NCI-H1436 treated with DMSO at 0.1 percent for 48 hours (cell line): Measurements from ENCODE around the gene FILIP1.
"Not testable (repeated sequence)": the region's sequence is repeated elsewhere in the genome, so short reads cannot be mapped to it uniquely, and the experiment has no call there.

ENCODE experiments used
- DNase-seq: peaks from one replicate; lab custom pipeline; 2025; lab: John Stamatoyannopoulos, UW

FILIP1 gene

DNA sequence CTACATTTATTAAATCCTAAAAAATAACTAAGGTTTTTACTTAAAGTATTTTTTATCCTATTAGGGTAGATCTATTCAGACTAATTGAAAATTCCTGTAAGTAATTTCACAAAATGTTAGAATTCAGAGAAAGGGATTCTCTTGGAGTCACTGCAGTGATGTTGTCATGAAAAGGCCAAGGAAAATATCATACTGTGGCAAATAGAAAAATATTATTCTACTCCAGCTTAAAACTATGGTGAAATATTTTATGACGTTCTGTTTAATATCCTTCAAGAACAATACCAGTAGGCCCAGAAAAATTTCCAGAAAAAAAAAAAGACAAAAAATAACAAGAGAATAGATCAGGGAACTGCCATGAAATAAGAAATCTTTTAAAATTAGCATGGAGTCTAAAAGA, 73.6 kb downstream of the FILIP1 start:
- no peak for DNase-seq

DNA sequence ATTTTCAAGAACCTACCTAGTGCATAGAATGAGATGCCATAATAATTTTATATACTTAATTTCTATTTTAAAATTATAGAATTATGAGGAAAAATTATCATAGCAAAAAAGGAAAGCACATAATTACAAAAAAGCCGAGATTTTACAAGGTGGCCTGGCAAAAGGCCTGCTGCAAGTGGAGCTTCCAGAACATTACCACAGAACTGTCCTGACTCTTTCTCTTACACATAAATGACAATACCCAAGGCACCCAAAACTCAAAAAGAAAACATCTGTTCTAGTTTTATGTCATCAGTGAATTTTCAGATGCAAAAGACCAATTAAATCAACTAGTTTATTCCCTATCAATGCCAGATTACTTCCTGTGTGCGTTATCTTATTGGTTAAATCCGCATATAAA, 74.2 kb downstream of the FILIP1 start:
- no peak for DNase-seq

DNA sequence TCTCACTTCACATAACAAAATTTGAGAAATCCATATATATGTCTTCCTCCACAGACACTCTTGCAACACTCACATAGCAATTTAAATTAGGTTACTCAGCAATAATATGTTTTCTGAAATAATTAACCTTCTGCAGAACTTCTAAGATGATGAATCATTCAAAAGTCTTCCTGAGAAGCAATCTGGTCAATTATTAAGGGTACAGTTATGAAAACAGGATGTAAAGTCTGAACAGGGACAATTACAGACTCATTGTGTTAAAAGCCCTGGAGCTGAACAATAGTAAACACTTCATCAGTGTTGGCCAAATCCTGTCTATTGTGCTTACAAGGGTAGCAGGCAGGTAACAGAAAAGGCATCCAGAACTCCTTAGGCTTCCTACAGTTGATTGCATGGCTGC, 75.4 kb downstream of the FILIP1 start:
- no peak for DNase-seq

DNA sequence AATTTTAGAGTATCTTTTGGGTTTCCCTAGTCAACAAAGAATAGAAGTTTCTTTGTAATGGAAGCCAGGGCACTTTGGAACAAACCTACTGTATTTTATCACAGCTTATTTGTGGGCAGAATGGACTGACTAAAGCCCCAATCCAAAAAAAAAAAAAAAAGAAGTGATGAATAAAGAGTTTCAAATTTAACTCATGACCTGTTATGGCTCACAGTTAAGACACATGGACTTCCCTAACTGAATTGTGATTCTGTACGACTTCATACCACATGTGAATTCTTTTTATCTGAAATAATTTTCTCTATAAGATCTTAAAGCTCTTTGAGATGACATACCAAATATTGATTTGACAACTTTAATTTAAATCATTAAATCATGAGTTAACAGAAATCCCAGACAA, 77.2 kb downstream of the FILIP1 start:
- no peak for DNase-seq

DNA sequence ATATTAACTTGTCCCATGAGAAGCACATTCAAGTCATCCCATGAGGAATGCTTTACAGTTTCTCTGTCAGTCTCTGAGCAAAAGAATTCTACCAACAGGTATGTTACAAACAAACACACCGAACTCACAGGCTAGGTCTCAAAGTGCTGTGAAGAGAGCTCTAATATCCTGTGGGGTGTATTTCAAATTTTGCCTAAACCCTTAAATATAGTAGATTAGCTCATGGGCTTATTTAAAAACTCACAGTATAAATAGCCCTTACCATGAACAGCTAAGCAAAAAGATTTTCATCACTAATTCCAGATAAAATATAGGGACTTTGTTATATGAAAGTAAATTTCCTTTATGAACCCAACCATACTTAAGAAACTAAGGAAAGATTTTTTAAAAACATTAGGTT, 77.8 kb downstream of the FILIP1 start:
- DNase-seq, result no peak

DNA sequence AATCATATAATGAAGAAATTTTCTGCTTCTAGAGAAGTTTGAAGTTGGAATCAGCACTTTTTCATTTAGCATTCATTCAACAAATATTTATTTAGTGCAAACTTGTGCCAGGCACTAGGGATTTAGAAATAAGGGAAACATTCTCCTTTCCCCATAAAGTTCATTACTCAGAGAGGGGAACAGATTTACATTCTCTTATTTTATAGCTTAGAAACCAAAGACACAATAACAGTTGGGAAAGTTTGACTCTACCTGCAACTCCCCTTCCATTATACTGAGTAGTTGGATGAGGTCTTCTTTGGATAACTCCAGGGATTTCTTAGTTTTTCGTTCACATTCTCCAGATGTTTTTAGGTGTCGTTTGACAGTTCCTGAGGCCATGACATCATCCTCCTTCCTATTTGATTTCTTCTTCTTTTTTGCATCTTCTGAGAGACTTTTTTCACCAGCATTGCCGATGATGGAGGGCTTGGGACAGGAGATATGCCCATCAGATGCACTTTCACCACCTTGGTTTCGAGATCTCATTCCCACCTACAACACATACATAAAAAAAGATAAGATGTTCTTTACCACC, 79.1 kb downstream of the FILIP1 start:
- no peak for DNase-seq

DNA sequence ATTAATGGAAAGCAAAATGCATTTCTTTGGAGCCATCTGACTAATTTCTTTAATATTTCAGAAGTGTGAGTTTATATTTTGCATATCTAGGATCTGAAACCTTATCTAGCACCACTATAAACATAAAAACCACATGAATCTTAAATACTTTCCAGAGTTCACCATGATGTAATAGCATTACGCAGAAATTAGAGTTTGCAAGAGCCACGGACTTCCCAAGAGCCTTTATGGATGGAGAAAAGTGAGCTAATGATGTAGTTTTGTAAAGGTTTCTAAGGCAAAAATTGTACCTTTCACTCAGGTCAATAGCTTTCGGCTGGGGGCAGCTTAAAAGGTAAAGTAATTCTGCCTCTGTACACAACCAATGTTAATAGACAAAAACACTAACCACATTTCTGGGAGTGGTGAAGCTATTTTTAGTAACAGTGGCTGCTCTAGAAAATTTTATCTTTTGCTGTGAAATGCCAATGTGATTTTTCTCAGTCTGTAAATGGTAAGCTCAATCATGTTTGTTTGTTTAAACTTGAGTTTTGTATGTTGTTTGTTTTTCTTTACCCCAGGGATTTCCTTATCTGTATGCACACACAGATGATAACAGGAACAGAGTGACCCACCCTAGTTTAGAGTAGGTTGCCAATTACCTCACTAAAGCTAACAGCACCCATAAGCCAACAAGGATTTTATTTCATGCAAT, 80.5 kb downstream of the FILIP1 start:
- DNase-seq, result no peak

DNA sequence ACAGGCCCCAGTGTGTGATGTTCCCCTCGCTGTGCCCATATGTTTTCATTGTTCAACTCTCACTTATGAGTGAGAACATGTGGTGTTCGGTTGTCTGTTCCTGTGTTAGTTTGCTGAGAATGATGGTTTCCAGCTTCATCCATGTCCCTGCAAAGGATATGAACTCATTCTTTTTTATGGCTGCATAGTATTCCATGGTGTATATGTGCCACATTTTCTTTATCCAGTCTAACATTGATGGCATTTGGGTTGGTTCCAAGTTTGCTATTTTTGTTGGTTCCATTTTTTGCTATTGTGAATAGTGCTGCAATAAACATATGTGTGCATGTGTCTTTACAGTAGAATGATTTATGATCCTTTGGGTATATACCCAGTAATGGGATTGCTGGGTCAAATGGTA, 83.0 kb downstream of the FILIP1 start:
- not testable (repeated sequence) for DNase-seq

DNA sequence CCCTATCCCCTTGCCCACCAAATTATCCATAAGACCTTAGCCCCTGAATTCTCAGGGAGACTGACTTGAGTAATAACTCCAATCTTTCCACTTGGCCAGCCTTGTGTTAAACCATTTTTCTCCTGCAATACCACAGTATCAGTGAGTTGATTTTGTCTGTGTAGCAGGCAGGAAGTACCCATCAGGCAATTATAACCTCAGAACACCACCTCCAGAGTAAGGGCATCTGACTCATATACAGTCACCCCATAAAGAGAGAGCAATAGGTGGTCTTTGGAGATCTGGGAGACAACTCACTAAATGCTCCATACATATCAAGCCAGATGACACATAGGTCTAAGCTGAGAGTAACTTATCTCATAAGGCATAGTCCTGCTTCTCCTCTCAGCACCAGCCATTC, 83.7 kb downstream of the FILIP1 start:
- DNase-seq, result no peak

DNA sequence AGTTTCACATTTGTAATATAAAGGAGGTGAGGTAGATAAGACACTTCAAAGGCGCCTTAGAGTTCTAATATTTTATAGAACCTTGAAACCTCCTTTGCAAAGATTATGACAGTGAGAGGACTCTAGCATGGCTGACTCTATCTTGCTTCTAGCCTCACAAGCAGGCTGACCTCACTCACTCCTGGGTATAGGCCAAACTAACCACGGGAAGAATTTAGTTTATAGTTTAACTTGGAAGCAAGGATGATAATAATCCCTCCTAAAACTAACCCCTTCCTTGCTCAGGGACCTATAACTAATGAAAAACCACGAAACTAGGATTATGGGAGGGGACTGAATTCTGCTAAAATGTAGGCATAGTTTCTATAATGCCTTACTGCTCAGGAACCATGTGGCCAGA, 84.3 kb downstream of the FILIP1 start:
- no peak for DNase-seq

DNA sequence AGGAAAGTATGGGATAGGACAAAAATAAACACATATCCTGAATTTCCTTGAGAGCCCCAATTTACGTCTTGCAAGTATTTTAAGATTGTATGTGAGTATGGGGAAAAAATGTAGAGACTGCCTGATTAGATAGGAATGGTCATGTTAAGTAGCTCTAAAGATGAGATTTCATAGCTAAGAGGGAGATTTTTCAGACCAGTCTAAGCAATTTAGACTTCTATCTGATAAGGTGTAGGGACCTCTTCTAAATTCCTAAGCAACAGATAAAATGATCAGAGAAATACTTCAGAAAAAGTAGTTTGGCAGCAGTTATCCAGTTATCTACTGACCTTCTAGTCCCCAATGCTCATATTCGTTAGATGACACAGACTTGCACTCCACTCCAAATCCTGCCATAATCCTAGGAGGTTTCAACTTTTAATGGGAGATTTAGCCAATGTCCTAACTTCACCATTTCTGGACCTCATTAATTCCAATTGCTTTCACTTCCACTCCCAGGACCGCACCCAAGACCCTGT, 90.0 kb downstream of the FILIP1 start:
- DNase-seq, result no peak

DNA sequence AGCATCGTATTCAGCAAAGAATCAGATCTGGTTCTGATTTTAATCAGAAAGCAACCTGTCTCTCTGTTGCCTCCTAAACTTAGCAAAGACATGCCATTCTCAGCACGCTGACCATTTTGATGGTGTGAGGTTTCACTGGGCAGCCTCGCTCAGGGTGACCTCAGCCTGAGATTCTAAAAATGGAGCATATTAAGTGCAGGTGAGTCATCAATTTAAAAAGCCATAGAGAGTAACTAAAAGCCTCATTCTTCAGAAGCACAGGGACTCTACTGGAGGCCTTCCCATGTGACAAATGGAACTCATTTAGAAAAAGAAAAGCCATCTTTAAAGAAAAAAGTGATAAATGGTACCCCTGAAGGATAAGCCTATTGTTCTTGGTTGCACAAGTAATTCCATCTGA, 91.3 kb downstream of the FILIP1 start:
- DNase-seq, result no peak

DNA sequence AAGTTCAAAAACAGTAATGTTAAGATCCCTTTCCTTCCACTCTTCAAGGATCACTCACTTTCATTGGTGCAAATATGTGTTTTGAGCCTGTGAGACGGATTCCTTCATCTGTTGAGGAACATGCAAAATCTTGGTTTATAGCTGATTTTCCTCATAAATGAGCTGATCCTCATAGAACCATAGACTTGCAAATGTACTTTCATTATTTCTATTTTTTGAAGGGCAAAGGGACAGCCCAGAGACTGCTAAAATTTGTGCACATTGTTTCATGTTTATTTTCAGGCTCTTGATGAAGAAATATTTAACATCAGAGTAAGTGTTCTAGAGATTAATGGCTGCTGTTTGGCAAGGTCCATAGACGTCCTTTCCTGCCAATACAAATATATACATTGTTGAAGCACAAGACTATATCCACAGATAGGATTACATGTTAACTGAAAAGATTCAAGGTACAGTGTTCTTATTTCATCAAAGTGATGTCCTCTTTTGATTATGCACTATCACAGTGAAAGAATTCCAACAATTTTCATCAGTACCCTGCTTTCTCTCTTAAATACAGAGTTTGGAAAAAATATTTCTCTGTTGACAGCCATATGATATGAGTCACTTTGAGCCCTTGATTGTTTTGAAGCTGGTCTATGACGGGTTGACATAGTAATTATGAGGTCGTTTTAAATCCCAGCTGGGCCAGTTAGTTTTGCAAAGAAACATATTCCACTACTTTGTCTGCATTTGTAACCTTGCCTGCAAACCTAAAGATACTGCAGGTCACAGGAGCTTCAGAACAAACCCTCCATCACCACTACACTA, 95.7 kb downstream of the FILIP1 start:
- DNase-seq, result no peak

DNA sequence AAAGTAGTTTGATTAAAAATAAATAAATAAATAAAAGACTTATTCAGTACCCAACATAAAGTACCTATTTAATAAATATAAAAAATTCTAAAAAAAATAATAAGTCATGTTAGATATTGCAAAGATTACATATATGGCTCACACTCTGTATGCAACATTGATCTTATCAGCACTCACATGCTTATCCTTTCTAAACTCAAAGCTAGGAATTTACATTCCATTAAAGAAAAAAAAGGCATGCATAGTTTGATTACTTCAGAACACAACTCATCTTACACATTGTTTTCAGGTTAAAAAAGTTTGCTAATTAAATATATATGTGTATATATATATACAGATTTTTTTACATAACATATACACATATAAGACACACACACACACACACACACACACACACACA, 96.4 kb downstream of the FILIP1 start:
- DNase-seq, result no peak

DNA sequence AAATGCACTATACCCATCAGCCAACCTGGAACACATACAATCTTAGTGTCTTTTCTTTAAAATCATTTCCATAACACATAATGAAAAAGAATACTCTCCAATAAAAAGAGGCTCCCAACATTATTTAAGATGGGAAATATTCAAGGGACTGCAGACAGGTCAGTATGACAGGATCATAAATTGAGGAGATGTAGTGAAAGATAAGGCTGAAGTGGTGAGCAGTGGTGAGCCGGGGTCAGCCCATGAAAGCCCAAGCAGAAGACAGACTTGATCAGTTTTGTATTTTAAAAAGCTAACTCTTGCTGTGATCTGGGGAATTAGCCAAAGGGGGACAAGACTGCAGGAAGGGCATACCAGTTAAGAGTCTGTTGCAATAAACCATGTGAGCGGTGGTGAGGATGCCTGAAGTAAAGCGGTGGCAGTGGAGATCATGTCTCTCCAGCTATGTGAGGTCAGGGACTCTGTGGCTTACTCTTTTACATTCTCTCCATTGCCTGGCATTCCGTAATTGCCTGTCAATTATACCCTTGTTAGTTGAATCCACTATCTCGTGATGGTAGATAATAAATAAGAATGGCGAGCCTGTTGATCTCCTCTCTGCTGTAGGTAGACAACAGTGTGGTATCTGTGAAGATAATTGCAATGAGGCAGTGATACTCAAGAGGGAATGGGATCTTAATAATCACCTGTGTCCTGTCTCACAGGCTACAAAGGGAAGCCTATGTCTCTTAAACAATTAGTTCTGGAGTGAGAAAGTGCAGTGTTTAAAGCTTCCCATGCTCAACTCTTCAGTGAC, 97.4 kb downstream of the FILIP1 start:
- no peak for DNase-seq

DNA sequence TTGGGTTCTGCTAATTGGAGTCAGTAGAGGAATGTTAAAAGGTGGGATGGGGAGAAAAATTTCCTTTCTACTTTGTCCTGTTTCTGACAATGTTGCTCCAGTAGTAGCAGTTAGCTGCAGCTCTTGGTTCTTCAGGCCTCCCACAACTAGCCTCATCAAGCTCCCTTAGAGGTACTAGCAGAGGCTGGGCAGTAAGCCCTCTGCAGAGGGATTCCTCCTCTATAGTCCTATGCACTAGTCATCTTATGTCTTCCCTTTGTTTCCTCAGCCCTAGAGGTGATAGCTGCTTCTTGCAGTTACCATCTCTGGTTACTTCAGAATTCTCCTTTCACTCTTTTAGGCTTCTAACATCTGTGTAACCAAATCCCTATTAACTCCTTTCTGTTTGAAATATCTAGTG, 99.8 kb downstream of the FILIP1 start:
- DNase-seq, result no peak

DNA sequence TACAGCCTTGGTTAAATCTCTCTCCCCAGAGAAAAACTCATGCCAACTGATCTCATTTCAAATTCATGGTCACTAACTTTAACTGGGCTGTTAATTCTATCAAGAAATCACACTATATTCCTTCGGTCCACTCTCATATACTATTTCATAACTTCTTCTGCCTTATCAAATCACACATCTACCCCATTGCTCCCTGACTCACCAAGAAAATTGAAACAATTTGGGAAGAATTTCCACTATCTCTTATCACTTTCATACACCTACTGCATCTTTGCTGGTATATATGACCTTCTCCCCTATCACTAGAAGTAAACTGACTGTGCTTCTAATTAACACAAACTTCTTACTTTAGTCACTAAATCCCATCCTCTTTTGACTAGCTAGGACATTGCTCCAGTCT, 102.3 kb downstream of the FILIP1 start:
- no peak for DNase-seq

DNA sequence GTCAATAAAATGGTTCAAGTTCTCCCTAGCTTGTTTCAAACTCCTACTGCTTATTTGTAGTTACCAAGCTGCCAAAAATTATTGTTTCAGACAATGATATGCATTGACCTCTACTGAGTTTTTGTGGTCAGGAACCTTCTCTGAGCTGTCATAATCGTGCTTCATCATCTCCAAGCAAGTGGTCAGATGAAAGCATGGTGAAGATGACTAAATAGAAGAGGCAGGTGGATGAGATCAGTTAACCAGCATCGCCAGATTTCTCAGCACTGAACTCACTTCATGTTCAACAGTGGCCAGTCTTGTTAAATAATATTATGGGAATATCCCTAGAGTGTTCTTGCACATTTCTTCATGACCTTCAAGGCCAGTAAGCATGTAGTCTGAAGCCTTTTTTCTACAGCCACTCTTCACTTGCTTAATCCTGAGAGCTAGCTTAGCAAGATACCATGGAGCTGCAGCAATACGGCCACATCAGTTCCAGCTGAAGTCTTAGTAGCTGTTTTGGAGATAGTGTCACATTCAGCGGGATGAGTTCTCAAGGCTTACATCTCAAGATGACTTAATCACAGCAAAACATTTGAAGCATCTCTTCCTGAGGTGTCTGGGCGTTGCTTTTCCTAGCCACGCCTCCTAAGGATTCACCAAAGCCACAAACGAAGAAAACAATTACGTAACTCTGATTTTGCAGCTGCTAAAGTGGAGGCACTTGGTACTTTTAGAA, 107.4 kb downstream of the FILIP1 start:
- no peak for DNase-seq

DNA sequence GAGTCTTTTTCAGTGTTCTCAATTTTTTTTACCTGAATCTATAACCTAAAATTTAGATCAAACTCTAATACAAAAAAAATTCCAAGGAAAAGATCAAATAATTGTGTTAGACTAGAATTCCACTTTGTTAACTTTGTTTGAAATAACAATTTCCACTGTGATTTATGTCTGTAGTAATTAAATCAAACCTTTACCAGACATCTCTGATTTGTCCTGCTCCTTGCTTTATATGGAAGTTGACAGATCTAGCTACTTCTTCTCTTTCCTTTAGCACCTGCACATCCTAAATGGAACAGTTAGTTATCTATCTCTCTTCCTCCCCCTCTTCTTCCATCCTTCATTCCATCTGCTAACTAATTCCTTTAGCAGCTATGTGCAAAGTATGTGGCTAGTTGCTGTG, 109.5 kb downstream of the FILIP1 start:
- DNase-seq, result no peak

DNA sequence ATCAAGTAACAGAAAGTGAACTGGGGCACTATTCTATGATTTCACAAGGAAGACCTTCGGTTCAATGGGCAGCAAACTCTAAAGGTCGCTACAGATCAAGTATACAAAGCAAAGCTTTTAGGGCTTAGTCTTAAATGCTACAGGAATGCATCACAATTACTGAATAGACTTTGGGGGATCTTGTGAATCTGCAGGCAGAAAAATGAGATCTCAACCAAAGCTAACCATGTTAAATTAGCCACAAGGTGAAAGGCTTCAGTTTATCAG, 111.0 kb downstream of the FILIP1 start:
- DNase-seq, result no peak

DNA sequence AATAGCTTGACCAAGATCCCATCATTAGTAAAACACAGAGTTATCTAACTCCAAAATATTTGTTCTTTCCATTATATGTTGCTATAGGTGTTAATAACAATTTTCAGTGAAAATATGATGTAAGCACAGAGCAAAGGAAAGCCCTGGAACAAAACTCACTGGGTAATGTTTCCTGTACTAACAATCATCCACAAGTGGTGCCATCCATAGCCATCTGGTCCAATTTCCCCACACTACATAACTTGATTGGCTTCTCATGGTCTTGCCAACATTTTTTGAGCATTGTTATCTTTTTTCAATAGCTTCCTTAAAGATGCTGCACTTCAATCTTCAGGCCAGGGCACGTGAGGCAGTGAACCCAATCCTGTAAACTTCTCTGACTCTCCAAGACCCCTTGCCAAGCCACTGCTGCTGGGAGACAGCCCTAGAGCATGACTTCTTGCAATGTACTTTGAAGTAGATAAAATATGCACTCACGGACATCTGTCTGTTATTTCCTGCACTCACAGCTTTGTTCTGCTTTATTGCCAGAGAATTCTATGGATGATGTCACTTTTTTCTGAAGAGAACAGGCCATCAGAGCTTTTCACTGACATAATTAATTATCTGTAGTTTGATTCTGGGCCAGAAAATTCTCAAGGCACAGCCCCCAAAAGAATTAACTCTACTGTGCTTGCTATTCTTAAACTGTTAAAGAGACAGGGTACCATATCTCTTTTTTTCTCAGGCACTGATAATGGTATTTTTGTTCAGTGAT, 111.5 kb downstream of the FILIP1 start:
- DNase-seq, result no peak
